DND-41 (cell line): Measurements from ENCODE around the gene CYP4A22.
A peak's percentile ranks its signal among the peaks of the same experiment; 100 is the strongest.

Experiments used
- ATAC-seq: fragments of 200-7000 bp; cut with Tn5 transposase; 3 replicates; pipeline ENCODE4 v1.9.1; 2021; ENCODE audit warnings: low read depth; ENCODE audit not compliant: insufficient read depth
- DNase-seq: peaks from one replicate; pipeline ENCODE4 v3.0.0-alpha.2; 2020
- H2AFZ ChIP-seq: 2 replicates; pipeline ENCODE4 v1.6.0; 2012; ENCODE audit warnings: low read depth, low read length
- H3K27ac ChIP-seq: 2 replicates; pipeline ENCODE4 v1.5.1; 2012; ENCODE audit warnings: low read length, inconsistent platforms
- H3K27me3 ChIP-seq: fragments of 200-600 bp; sonication (generic); 2 replicates; pipeline ENCODE4 v1.6.0; 2012; ENCODE audit warnings: low read length, mild to moderate bottlenecking, inconsistent platforms; ENCODE audit not compliant: insufficient read depth, poor library complexity
- H3K36me3 ChIP-seq: 2 replicates; pipeline ENCODE4 v1.5.1; 2012; ENCODE audit warnings: low read length, inconsistent platforms; ENCODE audit not compliant: insufficient read depth
- H3K4me1 ChIP-seq: 2 replicates; pipeline ENCODE4 v1.5.1; 2012; ENCODE audit warnings: mild to moderate bottlenecking, low read length; ENCODE audit not compliant: insufficient read depth
- H3K4me2 ChIP-seq: 2 replicates; pipeline ENCODE4 v1.6.0; 2012; ENCODE audit warnings: mild to moderate bottlenecking, moderate library complexity, low read length, inconsistent platforms; ENCODE audit not compliant: insufficient read depth
- H3K4me3 ChIP-seq, 2 experiments: fragments of 200-600 bp in 1 of 2; shearing (Covaris generic) in 1 of 2; 2 replicates each; pipeline ENCODE4 v1.5.1; 2012 to 2016; ENCODE audit warnings: inconsistent platforms in 2 of 2, low read length in 2 of 2, mild to moderate bottlenecking in 2 of 2, low read depth in 1 of 2, moderate library complexity in 1 of 2
- H3K79me2 ChIP-seq: 2 replicates; pipeline ENCODE4 v1.6.0; 2012; ENCODE audit warnings: low read length, inconsistent platforms; ENCODE audit not compliant: insufficient read depth
- H3K9ac ChIP-seq: 2 replicates; pipeline ENCODE4 v1.6.0; 2012; ENCODE audit warnings: low read depth, mild to moderate bottlenecking, inconsistent platforms, low read length, moderate library complexity
- H3K9me3 ChIP-seq: 2 replicates; pipeline ENCODE4 v1.5.1; 2012; ENCODE audit warnings: low read length, moderate library complexity, mild to moderate bottlenecking, inconsistent platforms; ENCODE audit not compliant: insufficient read depth, severe bottlenecking
- H4K20me1 ChIP-seq: 2 replicates; pipeline ENCODE4 v1.6.0; 2012; ENCODE audit warnings: low read length; ENCODE audit not compliant: insufficient read depth
- EZH2 ChIP-seq: IDR thresholded peaks from 3 replicates; pipeline ENCODE4 v1.6.1; 2012; ENCODE audit warnings: borderline replicate concordance, low read depth, mild to moderate bottlenecking, moderate library complexity, low read length, inconsistent platforms; ENCODE audit not compliant: severe bottlenecking
- TF ChIP-seq, protein P1 (sequence below): IDR thresholded peaks from 2 replicates; pipeline ENCODE4 v1.5.1; 2012; ENCODE audit warnings: borderline replicate concordance, low read length, moderate library complexity, mild to moderate bottlenecking; ENCODE audit not compliant: poor library complexity, severe bottlenecking; ENCODE audit errors: extremely low read depth

Gene CYP4A22

GRCh38 chr1:47172782-47173181 is 35.5 kb downstream of the CYP4A22 start:
- no peaks in the 10 kb centered on the region for H3K9me3 ChIP-seq
- ATAC-seq (no peak), DNase-seq (no peak)
- H3K4me3 ChIP-seq: no peak overlapping the region
- no peaks in the 10 kb centered on the region for H3K36me3 ChIP-seq
- H3K79me2 ChIP-seq: no peaks in the 10 kb centered on the region
- no peaks in the 10 kb centered on the region for H4K20me1 ChIP-seq
- no peak overlapping the region for H2AFZ ChIP-seq
- H3K9ac ChIP-seq: no peak overlapping the region
- no peaks in the 10 kb centered on the region for H3K4me1 ChIP-seq
- no peaks in the 10 kb centered on the region for H3K27me3 ChIP-seq
- H3K27ac ChIP-seq: no peak overlapping the region
- no peak overlapping the region for H3K4me2 ChIP-seq
- TF ChIP-seq, protein P1, sequence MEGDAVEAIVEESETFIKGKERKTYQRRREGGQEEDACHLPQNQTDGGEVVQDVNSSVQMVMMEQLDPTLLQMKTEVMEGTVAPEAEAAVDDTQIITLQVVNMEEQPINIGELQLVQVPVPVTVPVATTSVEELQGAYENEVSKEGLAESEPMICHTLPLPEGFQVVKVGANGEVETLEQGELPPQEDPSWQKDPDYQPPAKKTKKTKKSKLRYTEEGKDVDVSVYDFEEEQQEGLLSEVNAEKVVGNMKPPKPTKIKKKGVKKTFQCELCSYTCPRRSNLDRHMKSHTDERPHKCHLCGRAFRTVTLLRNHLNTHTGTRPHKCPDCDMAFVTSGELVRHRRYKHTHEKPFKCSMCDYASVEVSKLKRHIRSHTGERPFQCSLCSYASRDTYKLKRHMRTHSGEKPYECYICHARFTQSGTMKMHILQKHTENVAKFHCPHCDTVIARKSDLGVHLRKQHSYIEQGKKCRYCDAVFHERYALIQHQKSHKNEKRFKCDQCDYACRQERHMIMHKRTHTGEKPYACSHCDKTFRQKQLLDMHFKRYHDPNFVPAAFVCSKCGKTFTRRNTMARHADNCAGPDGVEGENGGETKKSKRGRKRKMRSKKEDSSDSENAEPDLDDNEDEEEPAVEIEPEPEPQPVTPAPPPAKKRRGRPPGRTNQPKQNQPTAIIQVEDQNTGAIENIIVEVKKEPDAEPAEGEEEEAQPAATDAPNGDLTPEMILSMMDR: no peak
- TF ChIP-seq EZH2: no peak

- Histone ChIP-seq H3K9me3 (no peaks in the 10 kb centered on the region), H3K36me3 (no peaks in the 10 kb centered on the region), H3K4me3 (no peak overlapping the region), H3K27me3 (no peaks in the 10 kb centered on the region), H3K79me2 (no peaks in the 10 kb centered on the region), H3K27ac (no peak overlapping the region), H3K4me2 (no peak overlapping the region), H2AFZ (no peak overlapping the region), H4K20me1 (no peaks in the 10 kb centered on the region), H3K4me1 (peaks cover 9% of the 10 kb centered on the region), H3K9ac (no peak overlapping the region)
- DNase-seq (no peak), ATAC-seq (no peak)
- TF ChIP-seq EZH2: no peak
- TF ChIP-seq, protein P1: no peak
Observed at GRCh38 chr1:47174656-47175020, 37.4 kb downstream of the CYP4A22 start.

- H3K27me3 ChIP-seq: no peaks in the 10 kb centered on the region
- peaks cover 13% of the 10 kb centered on the region for H3K4me1 ChIP-seq
- ATAC-seq (peak; percentile 62), DNase-seq (peak; percentile 68)
- no peaks in the 10 kb centered on the region for H3K79me2 ChIP-seq
- H2AFZ ChIP-seq: no peak overlapping the region
- H3K27ac ChIP-seq: no peak overlapping the region
- no peak overlapping the region for H3K9ac ChIP-seq
- H3K36me3 ChIP-seq: no peaks in the 10 kb centered on the region
- H3K4me2 ChIP-seq: no peak overlapping the region
- H3K4me3 ChIP-seq: no peak overlapping the region
- no peaks in the 10 kb centered on the region for H3K9me3 ChIP-seq
- H4K20me1 ChIP-seq: no peaks in the 10 kb centered on the region
- TF ChIP-seq, protein P1: peak; percentile 99
- TF ChIP-seq EZH2: no peak
Observed at GRCh38 chr1:47175227-47175934, 38.1 kb downstream of the CYP4A22 start.
